ENCODE data around the gene SYT9.

DNA sequence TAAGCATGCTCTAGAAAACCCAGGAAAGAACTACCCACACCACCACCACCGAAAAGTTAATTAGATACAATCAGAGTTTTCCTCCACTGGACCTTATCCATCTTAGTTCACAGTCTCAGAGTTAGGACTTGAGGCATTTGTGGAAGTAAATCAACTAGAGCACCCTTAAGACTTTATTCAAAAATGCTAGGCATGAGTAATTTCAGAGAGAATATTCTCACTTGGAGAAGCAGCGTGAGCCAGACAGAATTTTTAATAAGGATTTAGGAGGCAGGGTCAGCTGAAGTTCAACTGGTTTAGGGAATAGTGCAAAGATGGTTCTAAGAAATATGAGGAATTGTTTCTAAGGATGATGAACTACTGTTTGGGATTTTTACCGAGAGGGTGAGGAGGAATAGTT lies 232.4 kb downstream of the SYT9 start:
- TF ChIP-seq, protein P1, sequence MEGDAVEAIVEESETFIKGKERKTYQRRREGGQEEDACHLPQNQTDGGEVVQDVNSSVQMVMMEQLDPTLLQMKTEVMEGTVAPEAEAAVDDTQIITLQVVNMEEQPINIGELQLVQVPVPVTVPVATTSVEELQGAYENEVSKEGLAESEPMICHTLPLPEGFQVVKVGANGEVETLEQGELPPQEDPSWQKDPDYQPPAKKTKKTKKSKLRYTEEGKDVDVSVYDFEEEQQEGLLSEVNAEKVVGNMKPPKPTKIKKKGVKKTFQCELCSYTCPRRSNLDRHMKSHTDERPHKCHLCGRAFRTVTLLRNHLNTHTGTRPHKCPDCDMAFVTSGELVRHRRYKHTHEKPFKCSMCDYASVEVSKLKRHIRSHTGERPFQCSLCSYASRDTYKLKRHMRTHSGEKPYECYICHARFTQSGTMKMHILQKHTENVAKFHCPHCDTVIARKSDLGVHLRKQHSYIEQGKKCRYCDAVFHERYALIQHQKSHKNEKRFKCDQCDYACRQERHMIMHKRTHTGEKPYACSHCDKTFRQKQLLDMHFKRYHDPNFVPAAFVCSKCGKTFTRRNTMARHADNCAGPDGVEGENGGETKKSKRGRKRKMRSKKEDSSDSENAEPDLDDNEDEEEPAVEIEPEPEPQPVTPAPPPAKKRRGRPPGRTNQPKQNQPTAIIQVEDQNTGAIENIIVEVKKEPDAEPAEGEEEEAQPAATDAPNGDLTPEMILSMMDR (IDR thresholded peaks at IDR 0.05) = no peak
- TF ChIP-seq MYC (IDR thresholded peaks at IDR 0.05; ENCODE audit: borderline replicate concordance, low read length) = no peak
- no peak for TF ChIP-seq KDM5A (IDR thresholded peaks at IDR 0.05)
- no peak for TF ChIP-seq CEBPB (IDR thresholded peaks at IDR 0.05)

Data from A549 (cell line).